Cardiac fibroblast (primary cell): Measurements from ENCODE around the gene AIRE.

Experiments used
- DNase-seq, 2 donors: peaks; one replicate each; pipeline versions ENCODE4 v3.0.0 to v3.0.0-alpha.2; 2010; ENCODE audit warnings: low read depth in 2 of 2
- H3K4me3 ChIP-seq, 2 donors: replicated peaks in 1 of 2; 1 replicate in 1 of 2; 2 replicates in 1 of 2; pipeline ENCODE4 v1.5.1; 2011; ENCODE audit warnings: low read depth in 2 of 2, low read length in 2 of 2, mild to moderate bottlenecking in 2 of 2, moderate library complexity in 1 of 2
- TF ChIP-seq, protein P1 (sequence below): IDR thresholded peaks from one replicate; pipeline ENCODE4 v1.5.1; 2011; ENCODE audit warnings: low read depth, mild to moderate bottlenecking, low read length, inconsistent platforms

The AIRE gene

DNA sequence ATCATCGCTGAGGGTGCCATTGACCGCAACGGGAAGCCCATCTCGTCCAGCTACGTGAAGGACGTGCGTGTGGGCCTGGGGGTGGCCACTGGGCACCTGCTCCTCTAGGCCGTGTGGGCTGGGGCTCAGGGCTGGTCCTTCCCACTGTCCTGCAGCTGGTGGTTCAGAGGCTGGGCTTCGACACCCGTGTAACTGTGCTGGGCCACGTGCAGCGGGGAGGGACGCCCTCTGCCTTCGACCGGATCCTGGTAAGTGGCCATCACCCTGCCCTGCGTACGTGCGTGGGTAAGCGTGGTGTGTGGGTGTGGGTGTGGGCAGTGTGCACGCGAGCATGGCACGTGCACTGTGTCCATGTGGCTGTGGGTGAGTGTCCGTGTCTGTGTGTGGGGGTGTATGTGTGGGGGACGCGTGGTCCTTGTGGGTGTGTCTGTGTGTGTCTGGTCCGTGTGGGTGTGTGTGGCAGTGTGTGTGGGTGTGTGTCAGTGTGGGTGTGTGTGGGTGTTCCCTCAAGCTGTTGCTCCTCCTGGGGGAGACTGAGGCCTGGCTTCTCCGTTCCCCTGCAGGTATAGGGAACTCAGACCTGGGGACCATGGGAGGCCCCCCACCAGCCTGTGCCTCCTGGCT, 30.7 kb downstream of the AIRE start:
- TF ChIP-seq, protein P1, sequence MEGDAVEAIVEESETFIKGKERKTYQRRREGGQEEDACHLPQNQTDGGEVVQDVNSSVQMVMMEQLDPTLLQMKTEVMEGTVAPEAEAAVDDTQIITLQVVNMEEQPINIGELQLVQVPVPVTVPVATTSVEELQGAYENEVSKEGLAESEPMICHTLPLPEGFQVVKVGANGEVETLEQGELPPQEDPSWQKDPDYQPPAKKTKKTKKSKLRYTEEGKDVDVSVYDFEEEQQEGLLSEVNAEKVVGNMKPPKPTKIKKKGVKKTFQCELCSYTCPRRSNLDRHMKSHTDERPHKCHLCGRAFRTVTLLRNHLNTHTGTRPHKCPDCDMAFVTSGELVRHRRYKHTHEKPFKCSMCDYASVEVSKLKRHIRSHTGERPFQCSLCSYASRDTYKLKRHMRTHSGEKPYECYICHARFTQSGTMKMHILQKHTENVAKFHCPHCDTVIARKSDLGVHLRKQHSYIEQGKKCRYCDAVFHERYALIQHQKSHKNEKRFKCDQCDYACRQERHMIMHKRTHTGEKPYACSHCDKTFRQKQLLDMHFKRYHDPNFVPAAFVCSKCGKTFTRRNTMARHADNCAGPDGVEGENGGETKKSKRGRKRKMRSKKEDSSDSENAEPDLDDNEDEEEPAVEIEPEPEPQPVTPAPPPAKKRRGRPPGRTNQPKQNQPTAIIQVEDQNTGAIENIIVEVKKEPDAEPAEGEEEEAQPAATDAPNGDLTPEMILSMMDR, result no peak
- H3K4me3 ChIP-seq, result no peak overlapping the region
- no peak for DNase-seq

DNA sequence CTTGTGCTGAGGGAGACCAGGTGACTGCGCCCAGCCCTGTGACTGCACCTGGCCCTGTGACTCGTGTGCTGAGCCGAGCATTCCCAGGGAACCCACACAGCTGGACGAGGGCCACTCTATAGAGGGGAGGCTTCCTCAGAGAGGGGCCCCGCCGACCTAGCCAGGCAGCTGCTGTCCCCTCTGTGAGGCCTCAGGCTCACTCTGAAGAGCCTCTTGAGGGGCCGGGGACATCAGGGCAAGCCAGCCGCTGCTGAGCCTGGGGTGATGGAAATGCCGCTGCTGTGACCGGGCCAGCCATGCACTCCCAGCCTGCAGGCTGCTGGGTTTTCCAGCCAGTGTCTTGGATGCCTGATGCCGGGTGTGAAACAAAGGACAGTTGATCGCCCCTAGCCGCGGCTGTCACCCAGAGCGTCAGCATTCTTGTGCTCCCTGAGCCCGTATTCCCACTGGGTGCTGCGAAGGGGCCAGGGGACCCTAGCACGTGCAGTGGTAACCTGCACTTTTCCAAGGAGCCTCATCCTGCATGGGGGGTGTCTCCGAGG, 31.6 kb downstream of the AIRE start:
- DNase-seq, result no peak
- no peak overlapping the region for H3K4me3 ChIP-seq
- TF ChIP-seq, protein P1, result no peak

DNA sequence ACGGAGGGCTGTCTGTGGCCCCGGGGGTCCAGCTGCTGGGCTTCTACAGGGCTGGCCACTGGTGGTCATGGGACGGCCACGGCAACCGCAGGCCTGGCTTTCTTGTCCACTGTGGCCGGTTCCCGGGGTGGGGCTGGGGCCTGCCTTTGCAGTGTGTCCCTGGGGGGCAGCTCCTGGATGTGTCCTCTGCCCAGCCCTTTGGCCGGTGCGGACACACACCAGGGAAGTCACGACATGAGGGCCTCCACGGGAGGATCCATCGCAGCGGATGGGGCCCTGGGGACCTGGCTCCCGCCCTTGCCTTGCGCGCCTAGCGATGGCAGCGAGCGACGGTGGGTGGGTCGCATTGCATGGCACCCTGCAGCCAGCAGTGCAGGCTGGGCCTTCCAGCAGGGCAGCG, 32.2 kb downstream of the AIRE start:
- H3K4me3 ChIP-seq, result no peak overlapping the region
- DNase-seq, result no peak
- TF ChIP-seq, protein P1, result no peak

DNA sequence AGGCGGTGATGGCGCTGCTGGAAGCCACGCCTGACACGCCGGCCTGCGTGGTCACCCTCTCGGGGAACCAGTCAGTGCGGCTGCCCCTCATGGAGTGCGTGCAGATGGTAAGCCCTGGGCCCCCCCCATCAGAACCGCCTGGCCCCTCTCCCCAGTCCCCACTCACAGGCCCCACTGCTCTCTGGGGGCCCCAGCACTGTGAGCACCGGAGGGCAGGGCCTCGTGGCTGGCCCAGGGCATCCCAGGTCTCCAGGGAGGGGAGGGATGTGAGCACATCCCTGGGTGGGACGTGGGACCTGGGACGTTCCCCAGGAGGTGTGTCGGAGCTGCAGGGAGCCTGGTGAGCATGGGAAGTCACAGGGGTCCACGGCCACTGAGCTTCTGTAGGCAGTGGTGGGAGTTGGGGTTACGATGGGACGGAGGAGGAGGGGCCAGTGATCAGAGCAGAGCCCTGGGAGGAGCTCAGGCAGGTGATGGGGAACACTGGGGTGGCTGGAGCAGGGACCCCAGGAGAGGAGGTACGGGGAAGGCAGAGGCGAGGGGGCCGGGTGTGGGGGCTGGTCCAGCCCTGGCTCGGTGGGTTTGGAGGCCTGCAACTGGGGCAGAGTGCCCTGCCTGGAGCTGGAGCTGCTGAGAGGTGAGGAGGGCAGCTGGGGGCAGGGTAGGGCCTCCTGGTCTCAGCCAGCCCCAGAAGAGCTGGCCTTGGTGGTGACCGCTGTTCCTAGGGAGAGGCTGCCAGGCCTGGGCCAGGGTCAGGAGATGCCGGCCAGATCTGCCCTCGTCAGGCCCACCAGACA, 33.0 kb downstream of the AIRE start:
- TF ChIP-seq, protein P1, result no peak
- H3K4me3 ChIP-seq, result no peak overlapping the region
- DNase-seq, result no peak

DNA sequence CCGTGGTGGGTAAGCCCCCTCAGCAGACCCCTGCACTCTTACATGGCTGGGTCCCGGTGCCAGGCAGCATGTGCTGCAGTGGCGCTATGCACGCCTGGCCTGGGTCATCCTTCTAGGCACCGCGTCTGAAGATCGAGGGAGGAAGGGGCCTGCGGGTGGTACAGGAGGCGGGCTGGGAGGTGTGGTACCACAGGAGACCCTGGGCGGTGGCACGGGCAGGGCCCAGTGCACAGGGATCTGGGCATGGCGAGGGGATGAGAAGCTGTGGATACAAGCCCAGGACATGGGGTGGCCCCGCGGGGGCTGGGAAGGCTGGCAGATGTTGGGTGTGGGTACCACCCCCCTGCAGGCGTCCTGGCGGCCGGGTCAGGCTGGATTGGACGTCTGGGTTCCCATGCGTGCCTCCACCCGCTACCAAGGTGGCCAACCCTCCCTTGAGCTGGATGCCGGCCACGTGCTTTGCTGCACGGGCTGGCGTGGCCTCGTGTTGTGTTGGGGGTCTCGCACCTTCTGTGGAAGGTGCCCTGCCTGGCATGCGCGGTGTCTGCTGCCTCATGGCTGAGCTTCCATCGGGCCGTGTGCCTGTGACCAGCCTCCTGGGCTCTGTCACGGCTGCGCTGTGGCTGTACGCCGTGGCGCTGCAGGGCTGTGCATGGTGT, 33.9 kb downstream of the AIRE start:
- DNase-seq, result no peak
- TF ChIP-seq, protein P1, result no peak
- H3K4me3 ChIP-seq, result no peak overlapping the region

DNA sequence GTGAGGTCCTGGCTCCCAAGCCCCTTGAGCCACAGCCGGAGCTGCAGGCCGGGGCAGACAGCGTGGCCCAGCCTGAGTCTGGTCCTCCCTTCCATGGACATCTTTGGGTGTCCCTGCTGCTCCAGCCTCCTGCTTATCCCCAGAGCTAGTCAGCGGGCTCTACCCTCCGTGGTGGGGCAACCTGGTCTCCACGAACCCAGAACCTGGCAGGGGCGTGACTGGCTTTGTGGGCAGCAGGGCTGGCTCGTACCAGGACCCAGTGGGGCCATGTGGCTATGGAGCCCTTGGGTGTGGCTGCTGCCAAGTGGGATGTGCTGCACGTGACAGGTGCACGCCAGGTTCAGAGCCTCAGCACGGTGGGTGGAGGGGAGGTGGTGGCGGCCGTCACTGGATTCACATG, 35.2 kb downstream of the AIRE start:
- no peak overlapping the region for H3K4me3 ChIP-seq
- TF ChIP-seq, protein P1, result no peak
- no peak for DNase-seq
